Activated CD4-positive, alpha-beta T cell treated with anti-CD3 and anti-CD28 coated beads for 4 hours (primary cell): Measurements from ENCODE around the gene ALDH2.
A peak's percentile ranks its signal among the peaks of the same experiment; 100 is the strongest.
"Not testable (repeated sequence)": the region's sequence is repeated elsewhere in the genome, so short reads cannot be mapped to it uniquely, and the experiment has no call there.

Experiments
- DNase-seq, 2 donors: peaks; one replicate each; pipeline ENCODE4 v3.0.0-alpha.2; 2020

The ALDH2 gene

GRCh38 chr12:111828338-111828979 lies 61.7 kb downstream of the ALDH2 start:
- DNase-seq: no peak

GRCh38 chr12:111829635-111830034 lies 62.9 kb downstream of the ALDH2 start:
- not testable (repeated sequence) for DNase-seq

- DNase-seq: not testable (repeated sequence)
Observed at GRCh38 chr12:111834740-111835386, 68.1 kb downstream of the ALDH2 start.

- DNase-seq: not testable (repeated sequence)
Observed at GRCh38 chr12:111835531-111836181, 68.9 kb downstream of the ALDH2 start.

- DNase-seq: no peak
Observed at GRCh38 chr12:111838353-111838752, 71.6 kb downstream of the ALDH2 start.

GRCh38 chr12:111840807-111841206 lies 74.1 kb downstream of the ALDH2 start:
- DNase-seq: no peak

GRCh38 chr12:111841236-111841749 lies 74.6 kb downstream of the ALDH2 start:
- no peak for DNase-seq

- DNase-seq: peak; percentile 97 to 98
Observed at GRCh38 chr12:111841750-111842555, 75.2 kb downstream of the ALDH2 start, which contains the start of gene MAPKAPK5. Gene MAPKAPK5 (plus strand): TSS chr12:111842228. CDS start chr12:111842734, 506 bp downstream.

GRCh38 chr12:111842556-111843396 lies 76.0 kb downstream of the ALDH2 start:
- DNase-seq: peak in 1 of 2 donors; percentile 35

- DNase-seq: no peak
Observed at GRCh38 chr12:111846016-111846415, 79.3 kb downstream of the ALDH2 start.

GRCh38 chr12:111850526-111850925 lies 83.8 kb downstream of the ALDH2 start:
- DNase-seq: no peak

GRCh38 chr12:111858186-111858585 lies 91.5 kb downstream of the ALDH2 start:
- DNase-seq: no peak

GRCh38 chr12:111858778-111859177 lies 92.0 kb downstream of the ALDH2 start:
- no peak for DNase-seq

- DNase-seq: no peak
Observed at GRCh38 chr12:111864913-111865312, 98.2 kb downstream of the ALDH2 start.
